GM23338 (cell line): ENCODE measurements around the gene AQP6. TPM values are rescaled to one million over a fixed set of nuclear protein-coding genes. Genes with fewer than 3 reads are reported as not detected.

ENCODE experiments used
- ATAC-seq: fragments of 200-7000 bp; cut with Tn5 transposase; 3 replicates; pipeline ENCODE4 v1.9.1; 2020
- DNase-seq: peaks from one replicate; pipeline ENCODE4 v3.0.0-alpha.2; 2015; ENCODE audit warnings: low spot score
- H2AFZ ChIP-seq: fragments of 200-600 bp; sonication (generic); 2 replicates; pipeline ENCODE4 v1.8.0; 2016; ENCODE audit warnings: antibody characterized with exemption, mild to moderate bottlenecking, moderate library complexity
- H3F3A ChIP-seq: fragments of 200-600 bp; sonication (generic); replicated peaks from 2 replicates; pipeline ENCODE4 v1.8.0; 2017; ENCODE audit warnings: antibody characterized with exemption, mixed run types, low read depth
- H3K27ac ChIP-seq: fragments of 200-600 bp; sonication (generic); 2 replicates; pipeline ENCODE4 v1.6.1; 2016; ENCODE audit warnings: low read depth
- H3K27me3 ChIP-seq: fragments of 200-600 bp; sonication (generic); 2 replicates; pipeline ENCODE4 v1.8.0; 2016; ENCODE audit warnings: mild to moderate bottlenecking, mixed run types, moderate library complexity; ENCODE audit not compliant: insufficient read depth
- H3K36me3 ChIP-seq: fragments of 200-600 bp; sonication (generic); 2 replicates; pipeline ENCODE4 v1.8.0; 2016; ENCODE audit warnings: mild to moderate bottlenecking; ENCODE audit not compliant: insufficient read depth
- H3K4me1 ChIP-seq: fragments of 200-600 bp; sonication (generic); 2 replicates; pipeline ENCODE4 v1.8.0; 2016; ENCODE audit warnings: mild to moderate bottlenecking, moderate library complexity; ENCODE audit not compliant: insufficient read depth
- H3K4me2 ChIP-seq: fragments of 200-600 bp; sonication (generic); 2 replicates; pipeline ENCODE4 v1.7.1; 2017; ENCODE audit warnings: mixed run types
- H3K4me3 ChIP-seq: fragments of 200-600 bp; sonication (generic); 2 replicates; pipeline ENCODE4 v1.6.1; 2016; ENCODE audit warnings: mixed run types
- H3K79me2 ChIP-seq: fragments of 200-600 bp; sonication (generic); replicated peaks from 2 replicates; pipeline ENCODE4 v1.8.0; 2017; ENCODE audit warnings: mild to moderate bottlenecking; ENCODE audit not compliant: insufficient read depth
- H3K9me2 ChIP-seq: fragments of 200-600 bp; sonication (generic); 2 replicates; pipeline ENCODE4 v1.8.0; 2017; ENCODE audit not compliant: insufficient read depth
- H4K20me1 ChIP-seq: fragments of 200-600 bp; sonication (generic); replicated peaks from 2 replicates; pipeline ENCODE4 v1.8.0; 2017; ENCODE audit warnings: mild to moderate bottlenecking; ENCODE audit not compliant: insufficient read depth
- H3K27ac Mint-ChIP-seq: 2 replicates; pipeline ENCODE4 v1.8.0; 2020; ENCODE audit warnings: inconsistent platforms, mild to moderate bottlenecking, moderate library complexity, mixed read lengths
- H3K27me3 Mint-ChIP-seq: 3 replicates; pipeline ENCODE4 v1.8.0; 2022; ENCODE audit warnings: low read depth, mild to moderate bottlenecking, moderate library complexity, mixed read lengths, inconsistent platforms; ENCODE audit not compliant: insufficient read depth, poor library complexity
- H3K36me3 Mint-ChIP-seq: 3 replicates; pipeline ENCODE4 v1.8.0; 2021; ENCODE audit warnings: low read depth, mild to moderate bottlenecking, inconsistent platforms, moderate library complexity, mixed read lengths
- H3K4me1 Mint-ChIP-seq: 3 replicates; pipeline ENCODE4 v1.8.0; 2020; ENCODE audit warnings: mild to moderate bottlenecking, inconsistent platforms, mixed read lengths
- H3K4me3 Mint-ChIP-seq: 3 replicates; pipeline ENCODE4 v1.8.0; 2021; ENCODE audit warnings: moderate library complexity, mild to moderate bottlenecking, inconsistent platforms, mixed read lengths
- H3K9me3 Mint-ChIP-seq: 3 replicates; pipeline ENCODE4 v1.8.0; 2020; ENCODE audit warnings: moderate library complexity, mild to moderate bottlenecking, inconsistent platforms, mixed read lengths
- CREB1 ChIP-seq: fragments of 250-450 bp; sonication (Bioruptor Pico); IDR thresholded peaks from 2 replicates; pipeline ENCODE4 v1.5.0; 2020; ENCODE audit warnings: low read depth, mild to moderate bottlenecking, moderate library complexity
- CTCF ChIP-seq, 2 experiments: fragments of 200-600 bp in 1 of 2; sonication (generic) in 1 of 2; conservative IDR thresholded peaks; 2 replicates each; pipeline versions ENCODE4 v1.5.1 to v1.6.1; 2016 to 2017; ENCODE audit warnings: antibody characterized with exemption in 2 of 2, low read depth in 2 of 2, mild to moderate bottlenecking in 2 of 2, moderate library complexity in 1 of 2
- EZH2 ChIP-seq: fragments of 200-600 bp; sonication (generic); IDR thresholded peaks from one replicate; pipeline ENCODE4 v1.8.0; 2017; ENCODE audit warnings: antibody characterized with exemption, mild to moderate bottlenecking, low read depth; ENCODE audit not compliant: unreplicated experiment
- EZH2phosphoT487 ChIP-seq: fragments of 200-600 bp; sonication (generic); IDR thresholded peaks from one replicate; pipeline ENCODE4 v1.8.1; 2018; ENCODE audit warnings: antibody characterized with exemption; ENCODE audit not compliant: unreplicated experiment
- JUNB ChIP-seq: IDR thresholded peaks from one replicate; pipeline ENCODE4 v1.6.1; 2016; ENCODE audit warnings: antibody characterized with exemption; ENCODE audit not compliant: unreplicated experiment
- NANOG ChIP-seq: IDR thresholded peaks from 2 replicates; pipeline ENCODE4 v1.6.1; 2016; ENCODE audit warnings: antibody characterized with exemption, borderline replicate concordance
- POLR2AphosphoS5 ChIP-seq: IDR thresholded peaks from 2 replicates; pipeline ENCODE4 v1.6.1; 2016; ENCODE audit warnings: antibody characterized with exemption, low read depth
- REST ChIP-seq: IDR thresholded peaks from one replicate; pipeline ENCODE4 v1.6.1; 2018; ENCODE audit warnings: antibody characterized with exemption; ENCODE audit not compliant: unreplicated experiment
- STAT1 ChIP-seq: IDR thresholded peaks from one replicate; pipeline ENCODE4 v1.6.1; 2016; ENCODE audit warnings: antibody characterized with exemption; ENCODE audit not compliant: unreplicated experiment
- ZNF114 ChIP-seq: fragments of 250-450 bp; sonication (Bioruptor Pico); IDR thresholded peaks from 2 replicates; pipeline ENCODE4 v1.5.0; 2020; ENCODE audit warnings: mild to moderate bottlenecking, moderate library complexity
- ZNF331 ChIP-seq: fragments of 250-450 bp; sonication (Bioruptor Pico); IDR thresholded peaks from 2 replicates; pipeline ENCODE4 v1.5.0; 2020; ENCODE audit warnings: low read depth, mild to moderate bottlenecking, moderate library complexity
- polyA plus RNA-seq: library from polyadenylated mRNA; unstranded; fragments of >200 nt; fragmentation: Nextera tagmentation; extraction: Ambion mirVana; gene quantifications from 2 replicates; pipeline ENCODE4 v1.2.1, GENCODE V29; 2016
- total RNA-seq: library from RNA; depleted of rRNA; stranded (reverse); fragments of >200 nt; shearing (Covaris generic); gene quantifications from 2 replicates; pipeline ENCODE4 v1.2.3, GENCODE V29; 2014
- TF ChIP-seq, protein P1 (sequence below): IDR thresholded peaks from 2 replicates; pipeline ENCODE4 v1.6.1; 2016; ENCODE audit warnings: antibody characterized with exemption
- TF ChIP-seq, protein P2 (sequence below): fragments of 250-450 bp; sonication (Bioruptor Pico); IDR thresholded peaks from 2 replicates; pipeline ENCODE4 v1.5.0; 2020; ENCODE audit warnings: mild to moderate bottlenecking, moderate library complexity

AQP6 gene
- total and polyA plus RNA-seq, 2 experiments from 2014 or later, result 0.08 TPM; not detected in 1

- no peak for ATAC-seq
- no peaks in the 10 kb centered on the region for H3K4me1 ChIP-seq
- no peaks in the 10 kb centered on the region for H3K4me1 Mint-ChIP-seq
- H3K79me2 ChIP-seq, result no peaks in the 10 kb centered on the region
- H3K27me3 ChIP-seq, result no peaks in the 10 kb centered on the region
- no peak overlapping the region for H3K4me3 Mint-ChIP-seq
- H3K27ac Mint-ChIP-seq, result no peak overlapping the region
- H3K27ac ChIP-seq, result no peak overlapping the region
- H3K27me3 Mint-ChIP-seq, result no peaks in the 10 kb centered on the region
- H3K9me3 Mint-ChIP-seq, result no peaks in the 10 kb centered on the region
- H3K36me3 ChIP-seq, result peaks cover 20% of the 10 kb centered on the region; the same call in 1 of the 2 replicates
- H3K9me2 ChIP-seq, result no peaks in the 10 kb centered on the region
- DNase-seq, result no peak
- peaks cover 5% of the 10 kb centered on the region; the same call in 1 of the 2 replicates for H4K20me1 ChIP-seq
- TF ChIP-seq, protein P1, sequence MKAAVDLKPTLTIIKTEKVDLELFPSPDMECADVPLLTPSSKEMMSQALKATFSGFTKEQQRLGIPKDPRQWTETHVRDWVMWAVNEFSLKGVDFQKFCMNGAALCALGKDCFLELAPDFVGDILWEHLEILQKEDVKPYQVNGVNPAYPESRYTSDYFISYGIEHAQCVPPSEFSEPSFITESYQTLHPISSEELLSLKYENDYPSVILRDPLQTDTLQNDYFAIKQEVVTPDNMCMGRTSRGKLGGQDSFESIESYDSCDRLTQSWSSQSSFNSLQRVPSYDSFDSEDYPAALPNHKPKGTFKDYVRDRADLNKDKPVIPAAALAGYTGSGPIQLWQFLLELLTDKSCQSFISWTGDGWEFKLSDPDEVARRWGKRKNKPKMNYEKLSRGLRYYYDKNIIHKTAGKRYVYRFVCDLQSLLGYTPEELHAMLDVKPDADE, result no peak
- TF ChIP-seq ZNF114 (CRISPR knock-in tag) (no peak), CTCF (conservative IDR thresholded peaks at IDR 0.05; ENCODE audit: low read depth in 2 of 2) (no peak), ZNF331 (CRISPR knock-in tag) (no peak), EZH2phosphoT487 (no peak), NANOG (no peak), JUNB (no peak), REST (no peak), EZH2 (no peak), CREB1 (no peak), POLR2AphosphoS5 (no peak), STAT1 (no peak)
- TF ChIP-seq, protein P2, sequence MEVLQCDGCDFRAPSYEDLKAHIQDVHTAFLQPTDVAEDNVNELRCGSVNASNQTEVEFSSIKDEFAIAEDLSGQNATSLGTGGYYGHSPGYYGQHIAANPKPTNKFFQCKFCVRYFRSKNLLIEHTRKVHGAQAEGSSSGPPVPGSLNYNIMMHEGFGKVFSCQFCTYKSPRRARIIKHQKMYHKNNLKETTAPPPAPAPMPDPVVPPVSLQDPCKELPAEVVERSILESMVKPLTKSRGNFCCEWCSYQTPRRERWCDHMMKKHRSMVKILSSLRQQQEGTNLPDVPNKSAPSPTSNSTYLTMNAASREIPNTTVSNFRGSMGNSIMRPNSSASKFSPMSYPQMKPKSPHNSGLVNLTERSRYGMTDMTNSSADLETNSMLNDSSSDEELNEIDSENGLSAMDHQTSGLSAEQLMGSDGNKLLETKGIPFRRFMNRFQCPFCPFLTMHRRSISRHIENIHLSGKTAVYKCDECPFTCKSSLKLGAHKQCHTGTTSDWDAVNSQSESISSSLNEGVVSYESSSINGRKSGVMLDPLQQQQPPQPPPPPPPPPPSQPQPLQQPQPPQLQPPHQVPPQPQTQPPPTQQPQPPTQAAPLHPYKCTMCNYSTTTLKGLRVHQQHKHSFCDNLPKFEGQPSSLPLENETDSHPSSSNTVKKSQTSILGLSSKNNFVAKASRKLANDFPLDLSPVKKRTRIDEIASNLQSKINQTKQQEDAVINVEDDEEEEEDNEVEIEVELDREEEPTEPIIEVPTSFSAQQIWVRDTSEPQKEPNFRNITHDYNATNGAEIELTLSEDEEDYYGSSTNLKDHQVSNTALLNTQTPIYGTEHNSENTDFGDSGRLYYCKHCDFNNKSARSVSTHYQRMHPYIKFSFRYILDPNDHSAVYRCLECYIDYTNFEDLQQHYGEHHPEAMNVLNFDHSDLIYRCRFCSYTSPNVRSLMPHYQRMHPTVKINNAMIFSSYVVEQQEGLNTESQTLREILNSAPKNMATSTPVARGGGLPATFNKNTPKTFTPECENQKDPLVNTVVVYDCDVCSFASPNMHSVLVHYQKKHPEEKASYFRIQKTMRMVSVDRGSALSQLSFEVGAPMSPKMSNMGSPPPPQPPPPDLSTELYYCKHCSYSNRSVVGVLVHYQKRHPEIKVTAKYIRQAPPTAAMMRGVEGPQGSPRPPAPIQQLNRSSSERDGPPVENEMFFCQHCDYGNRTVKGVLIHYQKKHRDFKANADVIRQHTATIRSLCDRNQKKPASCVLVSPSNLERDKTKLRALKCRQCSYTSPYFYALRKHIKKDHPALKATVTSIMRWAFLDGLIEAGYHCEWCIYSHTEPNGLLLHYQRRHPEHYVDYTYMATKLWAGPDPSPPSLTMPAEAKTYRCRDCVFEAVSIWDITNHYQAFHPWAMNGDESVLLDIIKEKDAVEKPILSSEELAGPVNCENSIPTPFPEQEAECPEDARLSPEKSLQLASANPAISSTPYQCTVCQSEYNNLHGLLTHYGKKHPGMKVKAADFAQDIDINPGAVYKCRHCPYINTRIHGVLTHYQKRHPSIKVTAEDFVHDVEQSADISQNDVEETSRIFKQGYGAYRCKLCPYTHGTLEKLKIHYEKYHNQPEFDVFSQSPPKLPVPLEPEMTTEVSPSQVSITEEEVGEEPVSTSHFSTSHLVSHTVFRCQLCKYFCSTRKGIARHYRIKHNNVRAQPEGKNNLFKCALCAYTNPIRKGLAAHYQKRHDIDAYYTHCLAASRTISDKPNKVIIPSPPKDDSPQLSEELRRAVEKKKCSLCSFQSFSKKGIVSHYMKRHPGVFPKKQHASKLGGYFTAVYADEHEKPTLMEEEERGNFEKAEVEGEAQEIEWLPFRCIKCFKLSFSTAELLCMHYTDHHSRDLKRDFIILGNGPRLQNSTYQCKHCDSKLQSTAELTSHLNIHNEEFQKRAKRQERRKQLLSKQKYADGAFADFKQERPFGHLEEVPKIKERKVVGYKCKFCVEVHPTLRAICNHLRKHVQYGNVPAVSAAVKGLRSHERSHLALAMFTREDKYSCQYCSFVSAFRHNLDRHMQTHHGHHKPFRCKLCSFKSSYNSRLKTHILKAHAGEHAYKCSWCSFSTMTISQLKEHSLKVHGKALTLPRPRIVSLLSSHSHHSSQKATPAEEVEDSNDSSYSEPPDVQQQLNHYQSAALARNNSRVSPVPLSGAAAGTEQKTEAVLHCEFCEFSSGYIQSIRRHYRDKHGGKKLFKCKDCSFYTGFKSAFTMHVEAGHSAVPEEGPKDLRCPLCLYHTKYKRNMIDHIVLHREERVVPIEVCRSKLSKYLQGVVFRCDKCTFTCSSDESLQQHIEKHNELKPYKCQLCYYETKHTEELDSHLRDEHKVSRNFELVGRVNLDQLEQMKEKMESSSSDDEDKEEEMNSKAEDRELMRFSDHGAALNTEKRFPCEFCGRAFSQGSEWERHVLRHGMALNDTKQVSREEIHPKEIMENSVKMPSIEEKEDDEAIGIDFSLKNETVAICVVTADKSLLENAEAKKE (CRISPR knock-in tag), result no peak
- H3K36me3 Mint-ChIP-seq, result peaks cover 47% of the 10 kb centered on the region
- no peak overlapping the region for H3K4me3 ChIP-seq
- H2AFZ ChIP-seq, result no peak overlapping the region
- H3F3A ChIP-seq, result no peaks in the 10 kb centered on the region
- H3K4me2 ChIP-seq, result no peak overlapping the region
Observed at GRCh38 chr12:50003595-50003994, 30.8 kb downstream of the AQP6 start.
